Central memory CD8-positive, alpha-beta T cell (primary cell): Measurements from ENCODE around the gene HDAC4.
A peak's percentile ranks its signal among the peaks of the same experiment; 100 is the strongest.

Experiments used
- ATAC-seq: fragments of 150-1000 bp; cut with Tn5 transposase; replicated peaks from 2 replicates; pipeline ENCODE4 v1.10.0; 2022; ENCODE audit warnings: mild to moderate bottlenecking, moderate FRiP score, moderate number of reproducible peaks; ENCODE audit not compliant: poor library complexity, severe bottlenecking; ENCODE audit errors: extremely low read depth
- DNase-seq, 2 donors: peaks; one replicate each; pipeline ENCODE4 v3.0.0; 2021; ENCODE audit warnings: low spot score in 2 of 2
- H3K27ac Mint-ChIP-seq: one replicate; pipeline ENCODE4 v1.8.0; 2022; ENCODE audit warnings: low read depth, mild to moderate bottlenecking, moderate library complexity, mixed read lengths
- H3K27me3 Mint-ChIP-seq: one replicate; pipeline ENCODE4 v1.8.0; 2022; ENCODE audit warnings: mixed read lengths
- H3K36me3 Mint-ChIP-seq: one replicate; pipeline ENCODE4 v1.8.0; 2022; ENCODE audit warnings: mild to moderate bottlenecking, moderate library complexity, mixed read lengths; ENCODE audit not compliant: insufficient read depth
- H3K4me1 Mint-ChIP-seq: one replicate; pipeline ENCODE4 v1.8.0; 2022; ENCODE audit warnings: mixed read lengths
- H3K4me3 Mint-ChIP-seq: one replicate; pipeline ENCODE4 v1.8.0; 2022; ENCODE audit warnings: mild to moderate bottlenecking, moderate library complexity, mixed read lengths
- H3K9me3 Mint-ChIP-seq: one replicate; pipeline ENCODE4 v1.8.0; 2022; ENCODE audit warnings: mixed read lengths

The HDAC4 gene

GRCh38 chr2:239190361-239190760, 210.5 kb downstream of the HDAC4 start:
- peaks cover 4% of the 10 kb centered on the region for H3K4me1 Mint-ChIP-seq
- no peak overlapping the region for H3K4me3 Mint-ChIP-seq

GRCh38 chr2:239189711-239190131, 211.1 kb downstream of the HDAC4 start:
- Mint-ChIP-seq H3K4me3 (no peak overlapping the region), H3K9me3 (no peaks in the 10 kb centered on the region), H3K4me1 (peaks cover 4% of the 10 kb centered on the region), H3K27me3 (no peaks in the 10 kb centered on the region), H3K36me3 (peaks cover 22% of the 10 kb centered on the region), H3K27ac (no peak overlapping the region)
- no peak for DNase-seq
- ATAC-seq, result no peak

More at GRCh38 chr2:239190361-239190760, 210.5 kb downstream of the HDAC4 start:
- Mint-ChIP-seq H3K27ac (no peak overlapping the region), H3K27me3 (no peaks in the 10 kb centered on the region), H3K9me3 (no peaks in the 10 kb centered on the region), H3K36me3 (peaks cover 21% of the 10 kb centered on the region)
- ATAC-seq (no peak), DNase-seq (no peak)

DNA sequence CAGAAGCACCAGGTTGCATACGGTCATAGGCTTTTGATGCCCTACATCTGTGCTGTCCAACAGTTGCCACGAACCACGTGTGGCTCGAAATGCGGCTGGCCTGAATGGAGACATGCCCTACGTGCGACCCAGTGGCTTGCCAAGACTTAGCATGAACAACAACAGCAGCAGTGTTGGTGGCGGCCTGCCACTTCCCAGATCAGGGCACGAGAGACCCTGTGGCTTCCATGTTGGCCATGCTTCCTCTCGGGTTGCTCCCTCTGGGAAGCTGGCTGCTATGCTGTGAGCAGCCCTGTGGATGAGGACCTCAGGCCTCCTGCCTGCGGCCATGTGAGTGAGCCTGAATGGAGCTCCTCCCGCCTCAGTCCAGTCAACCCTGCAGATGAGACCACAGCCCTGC, 212.3 kb downstream of the HDAC4 start:
- no peaks in the 10 kb centered on the region for H3K9me3 Mint-ChIP-seq
- H3K27me3 Mint-ChIP-seq, result no peaks in the 10 kb centered on the region
- no peak for DNase-seq
- H3K27ac Mint-ChIP-seq, result no peak overlapping the region
- no peak for ATAC-seq
- peaks cover 9% of the 10 kb centered on the region for H3K4me1 Mint-ChIP-seq
- no peak overlapping the region for H3K4me3 Mint-ChIP-seq
- peaks cover 22% of the 10 kb centered on the region for H3K36me3 Mint-ChIP-seq

DNA sequence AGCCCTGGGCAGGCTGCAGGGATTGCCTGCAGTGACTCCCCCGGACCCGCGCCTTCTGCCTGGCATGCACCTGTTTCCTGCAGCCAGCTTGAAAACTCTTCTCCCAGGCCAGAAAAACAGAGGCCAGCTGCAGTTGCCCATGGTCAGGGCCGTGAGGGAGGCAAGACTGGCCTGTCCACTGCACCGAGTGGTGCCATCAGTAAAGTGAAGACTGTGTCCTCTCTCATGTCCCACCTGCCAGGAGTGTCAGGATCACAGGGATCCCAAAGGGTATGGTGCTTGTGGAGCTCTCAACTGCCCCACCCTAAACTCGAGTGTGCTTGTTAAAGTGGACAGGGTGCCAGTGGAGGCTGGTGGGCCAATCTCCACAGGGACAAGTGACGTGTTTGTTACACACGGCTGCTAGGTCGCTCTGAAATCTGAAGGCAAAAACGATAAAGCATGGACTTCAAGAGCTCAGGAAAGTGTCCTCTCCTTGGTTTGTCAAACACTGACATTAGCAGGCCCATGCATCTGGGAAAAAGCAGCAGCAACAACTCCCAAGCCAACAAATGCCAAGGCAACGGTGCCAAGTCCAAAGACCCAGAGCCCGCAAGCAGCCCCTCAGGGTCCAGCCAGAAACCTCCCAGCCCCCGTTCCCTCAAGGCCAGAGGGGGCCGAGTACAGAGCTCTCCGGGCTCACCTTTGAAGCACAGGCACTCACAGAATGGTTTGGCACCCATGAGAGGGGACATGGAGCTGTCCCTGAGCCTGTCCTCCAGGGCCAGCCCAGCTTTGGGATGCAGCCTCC, 213.2 kb downstream of the HDAC4 start:
- ATAC-seq (no peak), DNase-seq (no peak)
- Mint-ChIP-seq H3K27me3 (no peaks in the 10 kb centered on the region), H3K4me3 (no peak overlapping the region), H3K27ac (no peak overlapping the region), H3K9me3 (no peaks in the 10 kb centered on the region), H3K4me1 (peaks cover 10% of the 10 kb centered on the region), H3K36me3 (peaks cover 24% of the 10 kb centered on the region)

- Mint-ChIP-seq H3K27me3 (no peaks in the 10 kb centered on the region), H3K36me3 (peaks cover 26% of the 10 kb centered on the region), H3K9me3 (no peaks in the 10 kb centered on the region), H3K4me3 (no peak overlapping the region), H3K27ac (peak overlapping the region; percentile 62), H3K4me1 (peaks cover 10% of the 10 kb centered on the region)
- ATAC-seq (no peak), DNase-seq (no peak)
Measured at GRCh38 chr2:239186516-239187357, 214.1 kb downstream of the HDAC4 start.

DNA sequence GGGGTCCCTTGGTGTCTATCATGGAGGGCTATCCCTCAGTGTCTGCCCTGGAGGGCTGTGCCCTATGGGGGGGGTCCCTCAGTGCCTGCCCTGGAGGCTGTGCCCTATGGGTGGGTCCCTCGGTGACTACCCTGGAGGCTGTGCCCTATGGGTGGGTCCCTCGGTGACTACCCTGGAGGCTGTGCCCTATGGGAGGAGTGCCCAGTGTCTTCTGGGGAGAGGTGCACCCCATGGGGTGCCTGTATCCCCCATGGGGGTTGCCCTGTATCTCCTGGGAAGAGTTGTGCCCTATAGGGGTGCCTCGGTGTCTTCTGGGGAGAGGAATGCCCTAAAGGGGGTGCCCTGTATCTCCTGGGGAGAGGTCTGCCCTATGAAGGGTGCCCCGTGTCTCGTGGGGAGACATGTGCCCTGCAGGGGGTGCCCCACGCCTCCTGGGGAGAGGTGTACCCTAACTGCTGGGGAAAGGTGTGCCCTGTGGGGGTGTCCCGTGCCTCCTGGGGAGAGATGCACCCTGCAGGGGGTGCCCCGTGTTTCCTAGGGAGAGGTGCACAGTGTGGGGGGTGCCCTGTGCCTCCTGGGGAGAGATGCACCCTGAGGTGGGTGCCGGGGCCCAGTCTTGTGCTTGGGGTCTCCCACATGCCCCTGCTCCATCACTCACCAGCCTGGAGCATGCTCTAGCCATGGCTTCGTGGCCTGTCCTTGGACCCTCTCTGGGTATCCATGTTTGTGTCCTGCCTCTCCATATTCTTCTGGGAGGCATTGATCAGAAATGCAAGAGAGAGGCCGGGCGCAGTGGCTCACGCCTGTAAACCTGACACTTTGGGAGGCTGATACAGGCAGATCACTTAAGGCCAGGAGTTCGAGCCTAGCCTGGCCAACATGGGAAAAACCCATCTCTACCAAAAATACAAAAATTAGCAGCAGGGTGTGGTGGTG, 215.6 kb downstream of the HDAC4 start:
- Mint-ChIP-seq H3K27me3 (no peaks in the 10 kb centered on the region), H3K36me3 (peaks cover 24% of the 10 kb centered on the region), H3K27ac (peak overlapping the region; percentile 25), H3K4me3 (no peak overlapping the region), H3K9me3 (no peaks in the 10 kb centered on the region), H3K4me1 (peaks cover 10% of the 10 kb centered on the region)
- ATAC-seq (no peak), DNase-seq (no peak)

DNA sequence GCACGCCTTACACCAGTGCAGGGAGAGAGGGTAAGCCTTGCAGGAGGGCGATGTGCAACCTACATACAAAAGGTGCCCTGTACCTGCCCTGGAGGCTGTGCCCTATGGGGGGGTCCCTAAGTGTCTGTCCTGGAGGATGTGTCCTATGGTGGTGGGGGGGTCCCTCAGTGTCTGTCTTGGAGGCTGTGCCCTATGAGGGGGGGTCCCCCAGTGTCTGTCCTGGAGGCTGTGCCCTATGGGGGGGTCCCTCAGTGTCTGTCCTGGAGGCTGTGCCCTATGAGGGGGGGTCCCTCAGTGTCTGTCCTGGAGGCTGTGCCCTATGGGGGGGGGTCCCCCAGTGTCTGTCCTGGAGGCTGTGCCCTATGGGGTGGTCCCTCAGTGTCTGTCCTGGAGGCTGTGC, 216.6 kb downstream of the HDAC4 start:
- Mint-ChIP-seq H3K36me3 (peaks cover 24% of the 10 kb centered on the region), H3K9me3 (no peaks in the 10 kb centered on the region), H3K4me1 (peaks cover 10% of the 10 kb centered on the region), H3K4me3 (no peak overlapping the region), H3K27ac (no peak overlapping the region), H3K27me3 (no peaks in the 10 kb centered on the region)
- DNase-seq, result no peak
- no peak for ATAC-seq

DNA sequence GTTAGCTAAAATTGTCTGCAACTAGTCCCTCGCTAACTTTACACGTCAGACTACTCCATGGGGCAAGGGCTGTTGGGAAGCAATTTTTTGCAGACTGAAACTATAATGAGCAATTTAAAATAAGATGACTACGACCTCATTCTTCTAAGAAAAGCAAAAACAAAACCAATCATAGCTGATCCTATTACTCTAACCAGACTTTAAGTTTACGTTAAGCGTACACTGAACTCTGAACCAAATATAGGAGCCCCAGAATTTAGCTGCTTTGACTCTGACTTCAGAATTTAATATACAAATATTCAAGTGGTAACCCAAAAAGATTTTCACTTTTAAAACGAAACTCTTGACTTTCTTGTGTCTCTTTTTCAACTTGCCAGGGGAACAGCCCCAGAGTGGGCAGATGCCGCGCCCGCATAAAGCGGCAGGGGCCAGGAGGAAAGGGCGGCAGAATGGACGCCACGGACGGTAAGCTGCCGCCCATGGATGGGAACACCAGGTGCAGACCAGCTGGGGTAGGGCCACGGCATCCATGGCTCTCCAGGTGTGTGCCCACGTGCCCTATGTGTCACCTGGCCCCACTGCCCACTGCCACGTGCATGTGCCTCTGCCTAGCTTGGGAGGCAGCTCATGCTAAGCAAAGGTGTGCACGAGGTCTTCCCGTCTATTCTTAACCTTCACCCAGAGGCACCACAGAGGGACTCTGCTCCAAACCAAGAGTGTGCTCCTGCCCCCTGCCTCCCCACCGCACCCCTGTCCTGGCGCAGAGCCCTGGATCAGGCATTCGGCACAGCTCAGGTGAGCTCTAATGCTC, 217.6 kb downstream of the HDAC4 start:
- Mint-ChIP-seq H3K4me1 (peaks cover 10% of the 10 kb centered on the region), H3K36me3 (peaks cover 23% of the 10 kb centered on the region), H3K4me3 (no peak overlapping the region), H3K9me3 (no peaks in the 10 kb centered on the region), H3K27ac (no peak overlapping the region), H3K27me3 (no peaks in the 10 kb centered on the region)
- ATAC-seq (no peak), DNase-seq (no peak)

DNA sequence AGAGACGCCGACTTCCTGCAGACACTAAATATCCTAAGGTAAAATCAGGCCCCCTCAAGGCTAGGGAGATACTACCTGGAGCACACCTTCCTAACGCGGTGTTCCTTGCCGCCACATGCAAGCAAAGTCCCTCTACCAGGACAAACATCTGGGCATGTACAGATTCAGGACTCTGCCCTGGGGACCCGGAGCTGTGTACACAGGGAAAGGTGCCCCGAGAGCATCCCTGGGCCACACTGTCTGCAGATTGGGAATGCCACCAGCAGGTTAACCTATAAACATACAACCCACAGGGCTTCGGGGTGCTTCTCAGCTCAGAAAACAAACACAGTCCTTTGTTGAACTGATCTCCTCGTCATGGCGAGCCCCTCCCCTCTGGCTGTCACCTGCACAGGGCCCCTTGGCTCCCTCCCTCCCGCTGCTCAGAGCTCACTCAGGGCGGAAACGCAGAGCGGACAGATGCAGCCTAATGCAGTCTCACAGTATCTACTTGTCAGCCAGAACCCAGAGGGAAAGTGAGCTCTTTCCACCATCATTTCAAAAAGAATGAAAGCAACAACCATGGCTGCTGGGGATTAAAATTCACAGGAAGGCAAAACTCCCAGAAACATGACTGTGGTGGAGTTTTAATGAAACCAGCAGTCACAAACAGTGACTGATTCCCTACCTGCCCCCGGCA, 218.8 kb downstream of the HDAC4 start:
- ATAC-seq (no peak), DNase-seq (no peak)
- Mint-ChIP-seq H3K4me3 (no peak overlapping the region), H3K4me1 (peaks cover 10% of the 10 kb centered on the region), H3K36me3 (peaks cover 22% of the 10 kb centered on the region), H3K9me3 (peaks cover 1% of the 10 kb centered on the region), H3K27me3 (no peaks in the 10 kb centered on the region), H3K27ac (no peak overlapping the region)

DNA sequence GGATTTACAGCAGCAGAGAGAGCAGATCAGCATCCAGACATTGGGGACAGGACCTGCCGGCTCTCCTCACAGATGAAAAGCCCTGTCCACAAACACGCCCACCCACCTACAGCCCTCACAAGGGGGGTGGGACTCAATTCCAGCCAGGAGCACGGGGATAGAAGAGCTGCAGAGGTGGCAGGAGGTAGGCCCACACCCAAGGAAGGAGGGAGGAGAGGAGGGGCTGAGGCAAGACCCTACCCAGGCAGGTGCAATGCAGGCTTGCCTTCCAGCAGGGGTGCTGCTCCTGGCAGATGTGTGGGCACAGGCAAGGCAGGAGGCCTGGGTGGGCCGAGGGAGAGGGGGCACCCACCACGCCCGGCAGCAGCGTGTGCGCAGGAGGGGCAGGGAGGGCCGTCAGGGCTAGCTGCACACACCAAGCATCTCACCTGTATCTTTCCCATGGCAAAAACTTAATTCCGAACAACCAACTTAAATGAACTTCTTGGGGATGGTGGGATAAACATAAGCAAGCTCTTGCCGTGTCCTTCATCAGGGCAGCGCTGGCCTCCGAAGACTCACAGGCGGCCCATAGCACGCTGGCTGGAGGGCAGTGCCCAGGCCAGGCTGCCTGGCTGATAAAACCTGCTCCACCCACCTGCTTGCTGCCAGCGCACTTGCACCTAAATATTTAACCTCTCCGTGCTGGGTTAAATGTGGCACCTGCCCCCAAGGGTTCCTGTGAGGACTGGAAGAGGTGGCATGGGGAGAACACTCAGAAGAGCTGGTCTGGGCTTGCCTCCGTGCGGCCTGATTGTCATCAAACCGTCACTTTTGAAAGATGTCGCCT, 219.5 kb downstream of the HDAC4 start:
- peaks cover 18% of the 10 kb centered on the region for H3K36me3 Mint-ChIP-seq
- H3K27ac Mint-ChIP-seq, result no peak overlapping the region
- no peak overlapping the region for H3K4me3 Mint-ChIP-seq
- DNase-seq (no peak), ATAC-seq (no peak)
- peaks cover 14% of the 10 kb centered on the region for H3K4me1 Mint-ChIP-seq
- H3K27me3 Mint-ChIP-seq, result no peaks in the 10 kb centered on the region
- H3K9me3 Mint-ChIP-seq, result peaks cover 9% of the 10 kb centered on the region
